ENCODE data around the gene KMT2D.

KMT2D gene

GRCh38 chr12:49060237-49061156 is at the start of gene KMT2D:
KMT2D (minus strand) TSS chr12:49060794; CDS start chr12:49055324, 5,470 bp downstream.
- DNase-seq, result peak; percentile 89

- no peak for DNase-seq
These were observed 49.3 kb upstream of the KMT2D start for GRCh38 chr12:49109641-49110463.

GRCh38 chr12:49108958-49109404 is 48.4 kb upstream of the KMT2D start:
- no peak for DNase-seq

- DNase-seq, result no peak
These were observed 45.0 kb upstream of the KMT2D start for GRCh38 chr12:49105504-49106084.

- no peak for DNase-seq
These were observed 44.2 kb upstream of the KMT2D start for GRCh38 chr12:49104822-49105221.

- DNase-seq, result no peak
These were observed 39.8 kb upstream of the KMT2D start for GRCh38 chr12:49100380-49100779.

GRCh38 chr12:49098703-49099102 is 38.1 kb upstream of the KMT2D start:
- DNase-seq, result no peak

GRCh38 chr12:49098035-49098451 is 37.4 kb upstream of the KMT2D start:
- peak; percentile 24 for DNase-seq

GRCh38 chr12:49097381-49097780 is 36.8 kb upstream of the KMT2D start:
- no peak for DNase-seq

- DNase-seq, result no peak
These were observed 34.4 kb upstream of the KMT2D start for GRCh38 chr12:49094975-49095365.

GRCh38 chr12:49094160-49094974 is 33.8 kb upstream of the KMT2D start, which contains the start of gene DHH:
DHH (minus strand) TSS chr12:49094801; CDS start chr12:49094512, 289 bp downstream.
- DNase-seq, result no peak

- DNase-seq, result no peak
These were observed 33.2 kb upstream of the KMT2D start for GRCh38 chr12:49093792-49094159.

- DNase-seq, result no peak
These were observed 32.3 kb upstream of the KMT2D start for GRCh38 chr12:49092816-49093406.

GRCh38 chr12:49092086-49092815 is 31.7 kb upstream of the KMT2D start:
- no peak for DNase-seq

- no peak for DNase-seq
These were observed 31.2 kb upstream of the KMT2D start for GRCh38 chr12:49091836-49092085.

GRCh38 chr12:49091056-49091835 is 30.7 kb upstream of the KMT2D start:
- no peak for DNase-seq

GRCh38 chr12:49089821-49090773 is 29.5 kb upstream of the KMT2D start:
- DNase-seq, result no peak

GRCh38 chr12:49088932-49089330 is 28.3 kb upstream of the KMT2D start:
- DNase-seq, result no peak

GRCh38 chr12:49088150-49088931 is 27.7 kb upstream of the KMT2D start:
- DNase-seq, result peak; percentile 46

All from KG1 (cell line).